ENCODE measurements around the gene CRYBB3. TPM values are rescaled to one million over a fixed set of nuclear protein-coding genes. Genes with fewer than 3 reads are reported as not detected.
"Not testable (repeated sequence)": the region's sequence is repeated elsewhere in the genome, so short reads cannot be mapped to it uniquely, and the experiment has no call there.

Gene CRYBB3
- total RNA-seq, 1 experiment from 2014 or later = not detected

DNA sequence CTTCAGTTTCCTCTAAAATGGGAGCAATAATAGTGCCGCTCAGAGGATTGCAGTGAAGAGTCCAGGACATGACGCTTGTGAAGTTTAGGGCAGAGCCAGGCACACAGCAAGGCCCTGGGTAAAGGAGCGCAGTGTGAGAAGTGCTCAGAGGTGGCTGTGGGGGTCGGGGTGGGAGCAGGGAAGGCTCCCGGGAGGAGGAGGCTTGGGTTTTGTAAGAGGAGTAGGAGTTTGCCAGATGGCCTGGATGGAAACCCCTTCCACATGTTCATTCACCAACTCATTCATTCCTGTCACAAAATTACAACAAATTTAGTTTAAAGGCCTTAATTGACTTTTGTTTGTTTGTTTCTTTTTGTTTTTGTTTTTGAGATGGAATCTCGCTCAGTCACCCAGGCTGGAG lies 36.8 kb downstream of the CRYBB3 start:
- H3K9me3 ChIP-seq = no peaks in the 10 kb centered on the region
- no peak overlapping the region for H3K4me3 ChIP-seq (ENCODE audit: low read depth, low read length)
- no peaks in the 10 kb centered on the region for H3K4me1 ChIP-seq
- intact Hi-C loops (cut with micrococcal nuclease; ENCODE audit: unreplicated experiment) = loop anchor here (2.0 to 5.0 kb wide), 2 partner anchors 98 to 536 kb away; no protein-coding TSS in a partner anchor
- BruUV-seq (replicated peaks) = no TSS peak
- H3K36me3 ChIP-seq (ENCODE audit: control insufficient read depth, insufficient read depth, low read length) = no peaks in the 10 kb centered on the region
- H3K36me3 Mint-ChIP-seq (ENCODE audit: insufficient read depth, unreplicated experiment) = no peaks in the 10 kb centered on the region
- H3K4me1 Mint-ChIP-seq (ENCODE audit: low read depth, unreplicated experiment) = no peaks in the 10 kb centered on the region
- no peak overlapping the region for H3K27ac Mint-ChIP-seq (ENCODE audit: unreplicated experiment)
- no peaks in the 10 kb centered on the region for H3K9me3 Mint-ChIP-seq (ENCODE audit: unreplicated experiment)
- POLR2A ChIA-PET = no interaction called here
- peak overlapping the region; percentile 44 for H3K4me3 Mint-ChIP-seq (ENCODE audit: unreplicated experiment)
- TF ChIP-seq, protein P1, sequence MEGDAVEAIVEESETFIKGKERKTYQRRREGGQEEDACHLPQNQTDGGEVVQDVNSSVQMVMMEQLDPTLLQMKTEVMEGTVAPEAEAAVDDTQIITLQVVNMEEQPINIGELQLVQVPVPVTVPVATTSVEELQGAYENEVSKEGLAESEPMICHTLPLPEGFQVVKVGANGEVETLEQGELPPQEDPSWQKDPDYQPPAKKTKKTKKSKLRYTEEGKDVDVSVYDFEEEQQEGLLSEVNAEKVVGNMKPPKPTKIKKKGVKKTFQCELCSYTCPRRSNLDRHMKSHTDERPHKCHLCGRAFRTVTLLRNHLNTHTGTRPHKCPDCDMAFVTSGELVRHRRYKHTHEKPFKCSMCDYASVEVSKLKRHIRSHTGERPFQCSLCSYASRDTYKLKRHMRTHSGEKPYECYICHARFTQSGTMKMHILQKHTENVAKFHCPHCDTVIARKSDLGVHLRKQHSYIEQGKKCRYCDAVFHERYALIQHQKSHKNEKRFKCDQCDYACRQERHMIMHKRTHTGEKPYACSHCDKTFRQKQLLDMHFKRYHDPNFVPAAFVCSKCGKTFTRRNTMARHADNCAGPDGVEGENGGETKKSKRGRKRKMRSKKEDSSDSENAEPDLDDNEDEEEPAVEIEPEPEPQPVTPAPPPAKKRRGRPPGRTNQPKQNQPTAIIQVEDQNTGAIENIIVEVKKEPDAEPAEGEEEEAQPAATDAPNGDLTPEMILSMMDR (IDR thresholded peaks at IDR 0.05; ENCODE audit: insufficient read depth in 1 of 2, low read depth in 1 of 2, low read length in 1 of 2, severe bottlenecking in 1 of 2, unreplicated experiment in 1 of 2) = no peak
- no peak for DNase-seq
- H3K27me3 Mint-ChIP-seq (ENCODE audit: insufficient read depth, unreplicated experiment) = peaks cover 14% of the 10 kb centered on the region
- CTCF ChIA-PET = interaction anchor here (1.3 kb wide), 1 partner anchor 34 kb away, joined by 4 read pairs; no protein-coding TSS in a partner anchor
- H3K27me3 ChIP-seq (replicated peaks; ENCODE audit: control insufficient read depth, insufficient read depth, low read length) = no peaks in the 10 kb centered on the region

DNA sequence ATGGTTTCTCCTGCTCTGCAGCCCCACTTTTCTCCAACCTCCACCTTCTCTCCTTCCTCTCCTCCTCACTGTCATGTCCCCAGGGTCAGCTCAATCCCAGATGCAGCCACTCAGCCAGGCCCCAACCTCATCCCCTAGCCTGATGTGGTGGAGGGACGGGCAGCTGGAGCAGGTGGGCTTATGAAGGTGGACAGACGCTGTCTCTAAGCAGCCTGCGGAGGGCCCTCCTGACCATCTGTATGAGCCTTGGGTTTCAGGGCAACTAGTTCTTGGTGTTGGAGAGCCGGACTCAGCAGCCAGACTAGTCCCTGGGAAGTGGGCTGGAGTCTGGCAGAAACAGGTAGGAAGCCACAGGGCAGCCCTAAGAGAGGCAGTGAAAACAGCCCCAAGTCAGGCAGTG lies 37.8 kb downstream of the CRYBB3 start:
- ChIA-PET CTCF (no interaction called here), POLR2A (no interaction called here)
- no TSS peak for BruUV-seq (replicated peaks)
- Mint-ChIP-seq H3K4me3 (ENCODE audit: unreplicated experiment) (no peak overlapping the region), H3K27me3 (ENCODE audit: insufficient read depth, unreplicated experiment) (peaks cover 14% of the 10 kb centered on the region), H3K27ac (ENCODE audit: unreplicated experiment) (no peak overlapping the region), H3K9me3 (ENCODE audit: unreplicated experiment) (no peaks in the 10 kb centered on the region), H3K4me1 (ENCODE audit: low read depth, unreplicated experiment) (no peaks in the 10 kb centered on the region), H3K36me3 (ENCODE audit: insufficient read depth, unreplicated experiment) (no peaks in the 10 kb centered on the region)
- no peaks in the 10 kb centered on the region for H3K36me3 ChIP-seq (ENCODE audit: control insufficient read depth, insufficient read depth, low read length)
- H3K4me1 ChIP-seq = no peaks in the 10 kb centered on the region
- no peak for DNase-seq
- no peaks in the 10 kb centered on the region for H3K9me3 ChIP-seq
- no peak overlapping the region for H3K4me3 ChIP-seq (ENCODE audit: low read depth, low read length)
- no peaks in the 10 kb centered on the region for H3K27me3 ChIP-seq (replicated peaks; ENCODE audit: control insufficient read depth, insufficient read depth, low read length)
- TF ChIP-seq, protein P1 (IDR thresholded peaks at IDR 0.05; ENCODE audit: insufficient read depth in 1 of 2, low read depth in 1 of 2, low read length in 1 of 2, severe bottlenecking in 1 of 2, unreplicated experiment in 1 of 2) = no peak
- intact Hi-C loops (cut with micrococcal nuclease; ENCODE audit: unreplicated experiment) = loop anchor here (2.0 to 5.0 kb wide), 2 partner anchors 97 to 535 kb away; no protein-coding TSS in a partner anchor

DNA sequence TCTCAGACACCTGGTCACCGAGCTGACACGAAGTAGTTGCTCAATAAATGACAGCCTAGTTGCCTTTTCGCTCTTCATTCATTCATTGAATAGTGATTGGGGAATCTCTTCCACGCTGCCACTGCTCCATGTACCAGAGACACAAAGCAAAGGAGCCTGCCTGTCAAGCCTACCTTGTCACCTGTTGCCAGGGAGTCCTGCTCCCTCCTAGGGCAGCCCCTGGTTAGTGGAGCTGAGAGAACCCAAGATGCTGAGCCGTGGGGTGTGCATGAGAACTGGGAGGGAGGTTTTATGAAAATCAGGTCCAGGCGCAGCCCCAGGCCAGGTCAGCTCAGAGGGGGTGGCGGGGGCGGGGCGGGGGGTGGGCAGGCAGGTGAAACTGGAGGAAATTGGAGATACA lies 38.4 kb downstream of the CRYBB3 start:
- H3K9me3 ChIP-seq; H3K4me3 Mint-ChIP-seq (ENCODE audit: unreplicated experiment); CTCF ChIA-PET; H3K4me3 ChIP-seq (ENCODE audit: low read depth, low read length); H3K4me1 Mint-ChIP-seq (ENCODE audit: low read depth, unreplicated experiment); H3K27me3 ChIP-seq (replicated peaks; ENCODE audit: control insufficient read depth, insufficient read depth, low read length); BruUV-seq (replicated peaks); H3K36me3 ChIP-seq (ENCODE audit: control insufficient read depth, insufficient read depth, low read length); H3K27ac Mint-ChIP-seq (ENCODE audit: unreplicated experiment); DNase-seq; H3K9me3 Mint-ChIP-seq (ENCODE audit: unreplicated experiment); POLR2A ChIA-PET; H3K4me1 ChIP-seq; H3K36me3 Mint-ChIP-seq (ENCODE audit: insufficient read depth, unreplicated experiment): not testable (repeated sequence)
- H3K27me3 Mint-ChIP-seq (ENCODE audit: insufficient read depth, unreplicated experiment) = peaks cover 14% of the 10 kb centered on the region
- intact Hi-C loops (cut with micrococcal nuclease; ENCODE audit: unreplicated experiment) = loop anchor here (5.0 kb wide), 1 partner anchor 534 kb away; no protein-coding TSS in a partner anchor

DNA sequence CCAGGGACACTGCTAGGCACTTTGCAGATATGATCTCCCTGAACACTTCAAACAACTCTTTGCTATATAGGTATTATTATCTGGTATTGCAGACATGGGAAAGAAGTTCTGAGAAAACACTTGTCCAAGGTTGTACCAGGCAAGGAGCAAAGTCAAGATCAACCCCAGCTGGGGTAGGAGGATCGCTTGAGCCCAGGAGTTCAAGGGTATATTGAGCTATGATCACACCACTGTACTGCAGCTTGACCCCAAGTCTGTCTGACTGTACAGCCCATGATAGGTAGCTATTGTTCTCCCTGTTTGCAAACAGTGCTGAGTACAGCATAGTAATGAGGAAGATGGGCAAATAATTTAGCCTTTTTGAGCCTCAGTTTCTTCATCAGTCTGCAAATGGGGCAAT lies 55.5 kb downstream of the CRYBB3 start:
- H3K4me3 Mint-ChIP-seq (ENCODE audit: unreplicated experiment); intact Hi-C loops (cut with micrococcal nuclease; ENCODE audit: unreplicated experiment); H3K4me1 Mint-ChIP-seq (ENCODE audit: low read depth, unreplicated experiment); H3K36me3 ChIP-seq (ENCODE audit: control insufficient read depth, insufficient read depth, low read length); H3K27me3 ChIP-seq (replicated peaks; ENCODE audit: control insufficient read depth, insufficient read depth, low read length); H3K36me3 Mint-ChIP-seq (ENCODE audit: insufficient read depth, unreplicated experiment); DNase-seq; POLR2A ChIA-PET; H3K27ac Mint-ChIP-seq (ENCODE audit: unreplicated experiment); H3K9me3 Mint-ChIP-seq (ENCODE audit: unreplicated experiment); CTCF ChIA-PET; BruUV-seq (replicated peaks); H3K9me3 ChIP-seq; H3K27me3 Mint-ChIP-seq (ENCODE audit: insufficient read depth, unreplicated experiment); H3K4me1 ChIP-seq; H3K4me3 ChIP-seq (ENCODE audit: low read depth, low read length): not testable (repeated sequence)

Other genes with a start within 250 kb of the CRYBB3 start
- gene KIAA1671, start 247.1 kb upstream of the CRYBB3 start, total RNA-seq (2022) = 28.6 and 34.7 TPM in 2 replicates
- gene CRYBB2, start 19.8 kb downstream of the CRYBB3 start, total RNA-seq (2022) = not detected in 2 replicates